NK-92 treated with Interleukin-12 subunit alpha and Interleukin-12 subunit beta, amount 100 ng/mL, for 24 hours (cell line): ENCODE measurements around the gene FAM72A.
"Not testable (repeated sequence)": the region's sequence is repeated elsewhere in the genome, so short reads cannot be mapped to it uniquely, and the experiment has no call there.

ENCODE experiments used
- DNase-seq: peaks from one replicate; lab custom pipeline; 2025; lab: John Stamatoyannopoulos, UW

The FAM72A gene

GRCh38 chr1:206215600-206216392 is 13.2 kb upstream of the FAM72A start:
- not testable (repeated sequence) for DNase-seq

- DNase-seq, result not testable (repeated sequence)
These were observed 8.2 kb upstream of the FAM72A start for GRCh38 chr1:206210802-206211201.

- DNase-seq, result not testable (repeated sequence)
These were observed 2.9 kb upstream of the FAM72A start for GRCh38 chr1:206205569-206205968.

- not testable (repeated sequence) for DNase-seq
These were observed 2.2 kb upstream of the FAM72A start for GRCh38 chr1:206204871-206205270.

- not testable (repeated sequence) for DNase-seq
These were observed 1.5 kb upstream of the FAM72A start for GRCh38 chr1:206204159-206204511.

- peak; percentile 51 for DNase-seq
These were observed 922 bp upstream of the FAM72A start, which contains the start of gene SRGAP2 for GRCh38 chr1:206203364-206204158. SRGAP2 (plus strand) TSS chr1:206203541; CDS start chr1:206205971, 2,430 bp downstream.

- DNase-seq, result not testable (repeated sequence)
These were observed 5.8 kb downstream of the FAM72A start for GRCh38 chr1:206196748-206197424.

GRCh38 chr1:206195182-206195581 is 7.5 kb downstream of the FAM72A start:
- not testable (repeated sequence) for DNase-seq

GRCh38 chr1:206186826-206187225 is 15.8 kb downstream of the FAM72A start:
- not testable (repeated sequence) for DNase-seq

- not testable (repeated sequence) for DNase-seq
These were observed 16.9 kb downstream of the FAM72A start for GRCh38 chr1:206185778-206186177.

- DNase-seq, result not testable (repeated sequence)
These were observed 18.9 kb downstream of the FAM72A start for GRCh38 chr1:206183788-206184187.

GRCh38 chr1:206182368-206183317 is 20.0 kb downstream of the FAM72A start:
- not testable (repeated sequence) for DNase-seq

GRCh38 chr1:206179666-206180065 is 23.0 kb downstream of the FAM72A start:
- not testable (repeated sequence) for DNase-seq

- DNase-seq, result not testable (repeated sequence)
These were observed 24.3 kb downstream of the FAM72A start for GRCh38 chr1:206178061-206178989.

- DNase-seq, result not testable (repeated sequence)
These were observed 26.5 kb downstream of the FAM72A start for GRCh38 chr1:206176114-206176502.

- DNase-seq, result not testable (repeated sequence)
These were observed 27.1 kb downstream of the FAM72A start for GRCh38 chr1:206175459-206176113.

GRCh38 chr1:206174182-206174868 is 28.3 kb downstream of the FAM72A start:
- not testable (repeated sequence) for DNase-seq

- DNase-seq, result not testable (repeated sequence)
These were observed 29.4 kb downstream of the FAM72A start for GRCh38 chr1:206173110-206173719.
